Prostate gland (tissue), 2 donors: ENCODE measurements around the gene COLEC12. TPM values are rescaled to one million over a fixed set of nuclear protein-coding genes. Genes with fewer than 3 reads are reported as not detected.

Experiments used
- DNase-seq: peaks from one replicate; pipeline ENCODE4 v3.0.0-alpha.2; 2019; ENCODE audit warnings: low spot score
- H3K27ac ChIP-seq, 2 donors: fragments of 200-600 bp; sonication (generic); 2 replicates each; pipeline ENCODE4 v1.5.1; 2017 to 2019
- H3K27me3 ChIP-seq: fragments of 200-600 bp; sonication (generic); replicated peaks from 2 replicates; pipeline ENCODE4 v1.5.1; 2019; ENCODE audit not compliant: insufficient read depth
- H3K36me3 ChIP-seq, 2 donors: fragments of 200-600 bp; sonication (generic); 1 replicate in 1 of 2; 2 replicates in 1 of 2; pipeline versions ENCODE4 v1.5.1 to v1.8.1; 2017 to 2019
- H3K4me1 ChIP-seq: fragments of 200-600 bp; sonication (generic); replicated peaks from 2 replicates; pipeline ENCODE4 v1.5.1; 2019
- H3K4me3 ChIP-seq, 2 donors: fragments of 200-600 bp; sonication (generic); 2 replicates each; pipeline ENCODE4 v1.5.1; 2017 to 2019
- H3K9me3 ChIP-seq: fragments of 200-600 bp; sonication (generic); 2 replicates; pipeline ENCODE4 v1.5.1; 2017
- POLR2A ChIP-seq: fragments of 450-650 bp; IDR thresholded peaks from one replicate; pipeline ENCODE4 v1.6.1; 2016; ENCODE audit warnings: antibody characterized with exemption, mild to moderate bottlenecking
- POLR2AphosphoS5 ChIP-seq: sonication (generic); formaldehyde crosslinking; IDR thresholded peaks from one replicate; pipeline ENCODE4 v1.6.1; 2017; ENCODE audit warnings: antibody characterized with exemption
- WGBS: methylation state at CpG from one replicate; pipeline ENCODE4 v1.1.5; 2018; 5-methylcytosine and 5-hydroxymethylcytosine counted together
- intact Hi-C: fragments of 100-400 bp; cut with DNase I; formaldehyde crosslinking; loops from one replicate; pipeline ENCODE4 v1.14.2; 2022
- total RNA-seq, 2 donors: library from RNA; depleted of rRNA; stranded (reverse); fragments of >200 nt; gene quantifications; one replicate each; pipeline ENCODE4 v1.1.0, GENCODE V29; 2016
- TF ChIP-seq, protein P1 (sequence below), 4 experiments: fragments of 200-600 bp in 2 of 4; fragments of 450-650 bp in 2 of 4; sonication (generic) in 2 of 4; IDR thresholded peaks; 1 replicate in 3 of 4; 2 replicates in 1 of 4; pipeline ENCODE4 v1.5.1; 2016 to 2019; ENCODE audit warnings: antibody characterized with exemption in 4 of 4, mild to moderate bottlenecking in 2 of 4, moderate library complexity in 2 of 4

COLEC12 gene
- total RNA-seq, 2 donors from 2014 or later, result 11.1 to 35.0 TPM

GRCh38 chr18:425106-425745, 75.3 kb downstream of the COLEC12 start:
- Histone ChIP-seq H3K36me3 (no peaks in the 10 kb centered on the region), H3K9me3 (no peaks in the 10 kb centered on the region), H3K4me1 (no peaks in the 10 kb centered on the region), H3K27me3 (no peaks in the 10 kb centered on the region), H3K4me3 (no peak overlapping the region), H3K27ac (no peak overlapping the region)
- DNase-seq, result no peak
- 89% methylated on average over 7 of the region's 7 CpGs for WGBS
- intact Hi-C loops, result no loop called here
- TF ChIP-seq POLR2A (no peak), POLR2AphosphoS5 (no peak)
- TF ChIP-seq, protein P1, sequence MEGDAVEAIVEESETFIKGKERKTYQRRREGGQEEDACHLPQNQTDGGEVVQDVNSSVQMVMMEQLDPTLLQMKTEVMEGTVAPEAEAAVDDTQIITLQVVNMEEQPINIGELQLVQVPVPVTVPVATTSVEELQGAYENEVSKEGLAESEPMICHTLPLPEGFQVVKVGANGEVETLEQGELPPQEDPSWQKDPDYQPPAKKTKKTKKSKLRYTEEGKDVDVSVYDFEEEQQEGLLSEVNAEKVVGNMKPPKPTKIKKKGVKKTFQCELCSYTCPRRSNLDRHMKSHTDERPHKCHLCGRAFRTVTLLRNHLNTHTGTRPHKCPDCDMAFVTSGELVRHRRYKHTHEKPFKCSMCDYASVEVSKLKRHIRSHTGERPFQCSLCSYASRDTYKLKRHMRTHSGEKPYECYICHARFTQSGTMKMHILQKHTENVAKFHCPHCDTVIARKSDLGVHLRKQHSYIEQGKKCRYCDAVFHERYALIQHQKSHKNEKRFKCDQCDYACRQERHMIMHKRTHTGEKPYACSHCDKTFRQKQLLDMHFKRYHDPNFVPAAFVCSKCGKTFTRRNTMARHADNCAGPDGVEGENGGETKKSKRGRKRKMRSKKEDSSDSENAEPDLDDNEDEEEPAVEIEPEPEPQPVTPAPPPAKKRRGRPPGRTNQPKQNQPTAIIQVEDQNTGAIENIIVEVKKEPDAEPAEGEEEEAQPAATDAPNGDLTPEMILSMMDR (IDR thresholded peaks at IDR 0.05), result no peak

- Histone ChIP-seq H3K9me3 (no peaks in the 10 kb centered on the region), H3K4me1 (no peaks in the 10 kb centered on the region), H3K27ac (no peak overlapping the region), H3K27me3 (no peaks in the 10 kb centered on the region), H3K4me3 (no peak overlapping the region), H3K36me3 (no peaks in the 10 kb centered on the region)
- 71% methylated on average over 5 of the region's 5 CpGs for WGBS
- TF ChIP-seq, protein P1 (IDR thresholded peaks at IDR 0.05), result no peak
- no peak for TF ChIP-seq POLR2A
- no peak for TF ChIP-seq POLR2AphosphoS5
- no peak for DNase-seq
- intact Hi-C loops, result no loop called here
These were observed 75.8 kb downstream of the COLEC12 start for GRCh38 chr18:424668-425067.

- DNase-seq, result no peak
- Histone ChIP-seq H3K4me1 (no peaks in the 10 kb centered on the region), H3K9me3 (no peaks in the 10 kb centered on the region), H3K27me3 (no peaks in the 10 kb centered on the region), H3K36me3 (no peaks in the 10 kb centered on the region), H3K4me3 (no peak overlapping the region), H3K27ac (no peak overlapping the region)
- WGBS, result 70% methylated on average over 7 of the region's 7 CpGs
- intact Hi-C loops, result no loop called here
- TF ChIP-seq, protein P1 (IDR thresholded peaks at IDR 0.05), result no peak
- TF ChIP-seq POLR2AphosphoS5, result no peak
- TF ChIP-seq POLR2A, result no peak
These were observed 76.3 kb downstream of the COLEC12 start for GRCh38 chr18:424071-424661.

- Histone ChIP-seq H3K9me3 (no peaks in the 10 kb centered on the region), H3K27ac (no peak overlapping the region), H3K4me1 (no peaks in the 10 kb centered on the region), H3K27me3 (no peaks in the 10 kb centered on the region), H3K36me3 (no peaks in the 10 kb centered on the region), H3K4me3 (no peak overlapping the region)
- intact Hi-C loops, result no loop called here
- WGBS, result 55% methylated on average over 4 of the region's 4 CpGs
- no peak for DNase-seq
- TF ChIP-seq, protein P1 (IDR thresholded peaks at IDR 0.05), result no peak
- TF ChIP-seq POLR2AphosphoS5 (no peak), POLR2A (no peak)
These were observed 77.5 kb downstream of the COLEC12 start for GRCh38 chr18:422966-423365.
